SU-DHL-6 (cell line): ENCODE data around the gene URM1.

Experiments
- CTCF ChIP-seq: fragments of 200-600 bp; sonication (generic); IDR thresholded peaks from one replicate; pipeline ENCODE4 v1.5.1; 2017; ENCODE audit warnings: antibody characterized with exemption, mild to moderate bottlenecking, low read length, moderate library complexity; ENCODE audit not compliant: insufficient read depth, poor library complexity, severe bottlenecking
- EZH2phosphoT487 ChIP-seq: fragments of 200-600 bp; sonication (generic), shearing (Covaris generic); conservative IDR thresholded peaks from 2 replicates; pipeline ENCODE4 v1.6.1; 2018; ENCODE audit warnings: mild to moderate bottlenecking, antibody characterized with exemption, low read length, moderate library complexity, mixed read lengths

DNA sequence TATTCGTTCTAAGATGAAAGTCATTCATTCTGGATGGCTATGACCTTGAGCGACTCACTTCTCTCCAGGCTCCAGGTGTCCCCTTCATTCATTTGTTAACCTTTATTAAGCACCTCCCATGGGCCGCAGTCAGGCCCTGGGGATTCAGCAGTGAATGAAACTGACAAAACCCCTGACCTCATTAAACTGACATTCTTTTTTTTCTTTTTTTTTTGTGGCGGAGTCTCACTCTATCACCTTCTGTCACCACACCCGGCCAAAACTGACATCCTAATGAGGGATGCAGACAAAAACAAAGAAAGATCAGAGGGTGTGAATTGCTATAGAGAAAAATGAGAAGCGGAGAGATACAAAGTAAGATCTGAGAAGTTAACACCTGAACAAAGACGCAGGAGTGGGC is 68.1 kb downstream of the URM1 start:
- TF ChIP-seq CTCF (no peak), EZH2phosphoT487 (no peak)
